ENCODE measurements around the gene PGM2.

DNA sequence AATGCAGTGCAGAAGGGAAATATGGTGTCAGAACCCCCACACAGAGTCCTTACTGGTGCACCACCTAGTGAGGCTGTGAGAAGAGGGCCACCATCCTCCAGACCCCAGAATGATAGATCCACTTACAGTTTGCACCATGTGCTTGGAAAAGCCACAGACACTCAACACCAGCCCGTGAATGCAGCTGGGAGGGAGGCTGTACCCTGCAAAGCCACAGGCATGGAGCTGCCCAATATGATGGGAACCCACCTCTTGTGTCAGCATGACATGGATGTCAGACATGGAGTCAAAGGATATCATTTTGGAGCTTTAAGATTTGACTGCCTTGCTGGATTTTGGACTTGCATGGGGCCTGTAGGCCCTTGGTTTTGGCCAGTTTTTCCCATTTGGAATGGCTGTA is 34.2 kb upstream of the PGM2 start:
- TF ChIP-seq EP300 (IDR thresholded peaks at IDR 0.05), result no peak
- TF ChIP-seq CTCF (IDR thresholded peaks at IDR 0.05), result no peak
- TF ChIP-seq POLR2AphosphoS5 (IDR thresholded peaks at IDR 0.05), result no peak

All from sigmoid colon (tissue), 4 donors.